HL-60 (cell line): Measurements from ENCODE around the gene RPS6KA4.
A peak's percentile ranks its signal among the peaks of the same experiment; 100 is the strongest.
"Not testable (repeated sequence)": the region's sequence is repeated elsewhere in the genome, so short reads cannot be mapped to it uniquely, and the experiment has no call there.

ENCODE experiments used
- DNase-seq, 2 experiments: peaks; one replicate each; pipeline ENCODE4 v3.0.0-alpha.2; 2010 to 2020; ENCODE audit warnings: low read depth in 1 of 2, low spot score in 1 of 2
- H3K27ac ChIP-seq: fragments of 250-450 bp; sonication (Bioruptor Pico); replicated peaks from 2 replicates; pipeline ENCODE4 v1.5.1; 2020; ENCODE audit warnings: mild to moderate bottlenecking, moderate library complexity
- H3K27me3 ChIP-seq: fragments of 250-450 bp; sonication (Bioruptor Pico); 2 replicates; pipeline ENCODE4 v1.5.1; 2021; ENCODE audit warnings: mild to moderate bottlenecking, moderate library complexity; ENCODE audit not compliant: insufficient read depth, poor library complexity, severe bottlenecking
- H3K4me3 ChIP-seq: replicated peaks from 2 replicates; pipeline ENCODE4 v1.5.1; 2011; ENCODE audit warnings: mild to moderate bottlenecking, control low read depth, low read length; ENCODE audit not compliant: insufficient read depth
- CTCF ChIP-seq: IDR thresholded peaks from one replicate; pipeline ENCODE4 v1.5.1; 2011; ENCODE audit warnings: low read length, control low read depth, inconsistent platforms; ENCODE audit not compliant: insufficient read depth
- GABPA ChIP-seq: IDR thresholded peaks from 2 replicates; pipeline ENCODE4 v1.6.1; 2012; ENCODE audit warnings: low read depth
- POLR2AphosphoS5 ChIP-seq: IDR thresholded peaks from 2 replicates; pipeline ENCODE4 v1.6.1; 2012; ENCODE audit warnings: low read depth
- REST ChIP-seq: IDR thresholded peaks from 2 replicates; pipeline ENCODE4 v1.6.1; 2012; ENCODE audit warnings: low read depth; ENCODE audit not compliant: insufficient replicate concordance
- SPI1 ChIP-seq: IDR thresholded peaks from 2 replicates; pipeline ENCODE4 v1.6.1; 2012; ENCODE audit warnings: low read depth, mild to moderate bottlenecking, borderline replicate concordance

RPS6KA4 gene

GRCh38 chr11:64415996-64416728 is 57.2 kb downstream of the RPS6KA4 start:
- Histone ChIP-seq H3K4me3 (no peak overlapping the region), H3K27me3 (no peaks in the 10 kb centered on the region), H3K27ac (no peak overlapping the region)
- TF ChIP-seq POLR2AphosphoS5 (peak; percentile 76), REST (no peak)
- no peak for DNase-seq

- not testable (repeated sequence) for H3K27ac ChIP-seq, H3K27me3 ChIP-seq, H3K4me3 ChIP-seq
Observed at GRCh38 chr11:64418233-64418632, 59.3 kb downstream of the RPS6KA4 start.

GRCh38 chr11:64419257-64419790 is 60.4 kb downstream of the RPS6KA4 start:
- H3K4me3 ChIP-seq = no peak overlapping the region
- DNase-seq = no peak
- H3K27ac ChIP-seq = no peak overlapping the region
- H3K27me3 ChIP-seq = no peaks in the 10 kb centered on the region
- TF ChIP-seq POLR2AphosphoS5 (no peak), CTCF (no peak), SPI1 (no peak), REST (no peak), GABPA (no peak)

More at GRCh38 chr11:64418233-64418632, 59.3 kb downstream of the RPS6KA4 start:
- not testable (repeated sequence) for DNase-seq

- DNase-seq = no peak
- no peaks in the 10 kb centered on the region for H3K27me3 ChIP-seq
- TF ChIP-seq CTCF (no peak), POLR2AphosphoS5 (no peak), SPI1 (no peak), GABPA (no peak), REST (no peak)
- no peak overlapping the region for H3K27ac ChIP-seq
- no peak overlapping the region for H3K4me3 ChIP-seq
Observed at GRCh38 chr11:64419818-64420485, 61.0 kb downstream of the RPS6KA4 start.
